GM19372 (cell line): ENCODE results near the gene PHLPP2.

Experiments
- ATAC-seq: cut with Tn5 transposase; IDR thresholded peaks from one replicate; pipeline ENCODE4 v1.9.1; 2021; ENCODE audit warnings: mild to moderate bottlenecking, low read depth, moderate library complexity; ENCODE audit not compliant: unreplicated experiment

Gene PHLPP2, protein sequence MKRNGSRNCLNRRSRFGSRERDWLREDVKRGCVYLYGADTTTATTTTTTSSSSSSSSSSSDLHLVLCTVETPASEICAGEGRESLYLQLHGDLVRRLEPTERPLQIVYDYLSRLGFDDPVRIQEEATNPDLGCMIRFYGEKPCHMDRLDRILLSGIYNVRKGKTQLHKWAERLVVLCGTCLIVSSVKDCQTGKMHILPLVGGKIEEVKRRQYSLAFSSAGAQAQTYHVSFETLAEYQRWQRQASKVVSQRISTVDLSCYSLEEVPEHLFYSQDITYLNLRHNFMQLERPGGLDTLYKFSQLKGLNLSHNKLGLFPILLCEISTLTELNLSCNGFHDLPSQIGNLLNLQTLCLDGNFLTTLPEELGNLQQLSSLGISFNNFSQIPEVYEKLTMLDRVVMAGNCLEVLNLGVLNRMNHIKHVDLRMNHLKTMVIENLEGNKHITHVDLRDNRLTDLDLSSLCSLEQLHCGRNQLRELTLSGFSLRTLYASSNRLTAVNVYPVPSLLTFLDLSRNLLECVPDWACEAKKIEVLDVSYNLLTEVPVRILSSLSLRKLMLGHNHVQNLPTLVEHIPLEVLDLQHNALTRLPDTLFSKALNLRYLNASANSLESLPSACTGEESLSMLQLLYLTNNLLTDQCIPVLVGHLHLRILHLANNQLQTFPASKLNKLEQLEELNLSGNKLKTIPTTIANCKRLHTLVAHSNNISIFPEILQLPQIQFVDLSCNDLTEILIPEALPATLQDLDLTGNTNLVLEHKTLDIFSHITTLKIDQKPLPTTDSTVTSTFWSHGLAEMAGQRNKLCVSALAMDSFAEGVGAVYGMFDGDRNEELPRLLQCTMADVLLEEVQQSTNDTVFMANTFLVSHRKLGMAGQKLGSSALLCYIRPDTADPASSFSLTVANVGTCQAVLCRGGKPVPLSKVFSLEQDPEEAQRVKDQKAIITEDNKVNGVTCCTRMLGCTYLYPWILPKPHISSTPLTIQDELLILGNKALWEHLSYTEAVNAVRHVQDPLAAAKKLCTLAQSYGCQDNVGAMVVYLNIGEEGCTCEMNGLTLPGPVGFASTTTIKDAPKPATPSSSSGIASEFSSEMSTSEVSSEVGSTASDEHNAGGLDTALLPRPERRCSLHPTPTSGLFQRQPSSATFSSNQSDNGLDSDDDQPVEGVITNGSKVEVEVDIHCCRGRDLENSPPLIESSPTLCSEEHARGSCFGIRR (N-terminal part only)

DNA sequence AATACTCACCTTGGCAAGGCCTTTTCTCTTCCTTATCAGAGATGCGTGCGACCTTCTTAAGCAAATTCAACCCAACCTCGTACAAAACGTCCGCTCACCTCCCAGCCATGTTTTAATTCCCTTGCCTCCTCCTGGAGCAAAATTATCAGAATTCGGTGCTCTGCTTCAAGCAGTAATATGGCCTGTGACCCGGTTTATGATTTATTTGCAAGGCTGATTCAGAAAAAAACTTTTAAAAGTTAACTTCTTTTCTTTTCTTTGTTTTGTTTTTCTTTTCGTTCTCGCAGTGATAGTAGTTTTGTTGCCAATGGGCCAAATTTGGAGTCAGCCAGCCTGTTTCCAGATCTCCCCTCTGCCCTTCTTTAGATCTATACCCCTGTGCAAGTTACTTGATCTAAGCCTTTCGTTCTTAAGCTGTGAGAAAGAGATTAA, at the start of gene PHLPP2:
Gene PHLPP2 (minus strand): TSS at position 382 of the 432 bp plus-strand sequence. CDS start 9,906 bp downstream, outside the sequence.
- no peak for ATAC-seq

DNA sequence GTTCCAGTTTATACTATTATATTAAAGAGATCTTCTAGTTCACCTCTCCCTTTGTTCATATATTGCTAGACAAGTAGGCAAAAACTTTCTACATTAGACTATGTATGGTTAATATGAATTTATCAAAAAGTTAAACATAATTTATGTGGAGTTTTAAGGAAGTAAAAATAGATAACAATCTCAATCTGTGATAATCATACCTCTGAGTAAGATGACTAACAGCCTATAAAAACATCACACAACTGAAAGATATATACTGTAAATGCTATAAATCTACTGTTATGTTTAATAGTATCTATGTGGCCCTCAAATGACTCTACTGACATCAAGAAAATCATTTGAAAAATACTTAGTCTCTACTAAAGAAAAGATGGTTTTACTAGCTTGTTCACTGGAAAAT, 47.1 kb upstream of the PHLPP2 start:
- ATAC-seq, result no peak

DNA sequence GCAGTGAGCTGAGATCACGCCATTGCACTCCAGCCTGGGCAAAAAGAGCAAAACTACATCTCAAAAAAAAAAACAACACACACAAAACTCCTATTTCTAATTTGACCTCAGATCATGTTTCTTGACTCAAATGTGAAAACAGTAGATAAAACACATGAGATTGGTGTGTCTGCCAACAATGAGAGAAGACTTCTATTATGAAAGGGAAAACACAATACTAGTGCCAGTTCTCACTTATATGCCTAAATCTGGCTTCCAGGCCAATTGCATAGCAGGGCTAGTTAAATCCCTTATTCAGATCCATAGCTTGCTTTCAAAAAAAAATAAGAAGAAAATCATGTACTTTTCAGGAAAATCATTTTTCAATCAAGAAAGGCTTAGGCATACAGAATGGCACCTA, 44.7 kb upstream of the PHLPP2 start:
- no peak for ATAC-seq

DNA sequence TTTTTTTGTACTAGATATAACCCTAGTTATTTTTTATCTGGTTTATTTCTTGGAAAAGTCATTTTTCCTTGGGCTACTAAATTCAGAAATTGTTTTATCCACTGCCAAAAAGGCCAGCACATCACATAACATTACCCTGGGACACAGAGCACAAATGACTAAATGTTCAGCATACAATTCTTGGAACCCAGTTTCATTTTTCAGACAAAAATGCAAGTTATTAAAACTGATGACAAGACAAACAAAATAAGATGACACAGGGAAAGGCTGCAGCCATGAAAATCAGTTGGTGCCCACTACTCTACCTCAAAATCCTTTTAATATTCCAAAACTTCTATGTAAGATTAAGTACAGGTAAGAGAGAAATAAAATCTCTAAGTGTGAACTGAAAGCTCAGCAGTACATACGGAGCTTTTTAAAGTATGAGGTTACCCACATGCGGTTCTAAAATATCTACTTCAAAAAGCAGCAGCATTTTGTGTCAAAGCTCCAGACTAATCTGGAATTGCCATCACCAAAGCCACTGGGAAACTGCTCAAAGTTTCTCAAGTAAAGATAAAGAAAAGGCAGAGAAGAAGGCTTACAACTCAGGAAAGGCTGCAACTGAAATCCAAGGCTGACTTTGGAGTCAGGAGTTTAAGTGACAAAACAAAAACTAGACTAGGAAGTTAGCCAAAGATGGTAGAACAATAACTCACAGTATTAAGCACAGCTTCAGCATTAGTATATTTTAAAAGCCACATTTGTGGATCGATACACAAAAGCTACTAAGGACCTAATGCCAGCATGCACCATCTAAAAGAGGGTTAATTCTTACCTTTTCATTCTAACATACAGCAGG, 42.8 kb upstream of the PHLPP2 start:
- no peak for ATAC-seq

DNA sequence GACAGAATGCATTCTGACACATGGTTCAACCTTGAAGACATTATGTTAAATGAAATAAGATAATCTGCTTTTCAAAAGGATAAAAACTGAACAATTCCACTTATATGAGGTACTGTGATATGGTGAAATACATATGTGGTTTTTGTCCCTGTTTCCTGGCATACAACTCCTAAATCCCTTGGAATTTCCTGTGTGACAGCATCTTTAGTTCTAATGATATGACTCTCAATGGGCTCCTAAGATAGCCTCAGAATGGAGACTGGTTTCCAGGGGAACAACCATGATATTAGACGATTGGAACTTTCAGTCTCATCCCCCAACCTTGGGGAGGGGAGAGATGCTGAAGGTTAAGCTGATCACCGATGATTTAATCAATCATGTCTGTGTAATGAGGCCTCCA, 37.7 kb upstream of the PHLPP2 start:
- ATAC-seq, result no peak

DNA sequence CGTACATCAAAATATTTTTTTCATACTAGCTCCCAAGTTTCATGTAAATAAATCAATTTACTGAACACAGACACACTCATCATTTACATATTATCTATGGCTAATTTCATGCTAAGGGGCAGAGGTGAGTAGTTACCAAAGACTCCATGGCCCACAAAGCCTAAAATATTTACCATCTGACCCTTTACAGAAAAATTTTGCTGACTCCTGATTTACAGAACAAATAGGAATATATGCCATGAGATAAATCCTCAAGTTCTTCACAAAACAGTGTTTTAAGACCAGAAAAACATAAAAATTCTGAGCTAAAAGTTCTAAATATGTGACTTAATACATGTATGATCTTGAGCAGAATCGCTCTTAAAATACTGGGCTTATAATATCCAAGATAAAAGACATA, 36.6 kb upstream of the PHLPP2 start:
- ATAC-seq, result no peak

DNA sequence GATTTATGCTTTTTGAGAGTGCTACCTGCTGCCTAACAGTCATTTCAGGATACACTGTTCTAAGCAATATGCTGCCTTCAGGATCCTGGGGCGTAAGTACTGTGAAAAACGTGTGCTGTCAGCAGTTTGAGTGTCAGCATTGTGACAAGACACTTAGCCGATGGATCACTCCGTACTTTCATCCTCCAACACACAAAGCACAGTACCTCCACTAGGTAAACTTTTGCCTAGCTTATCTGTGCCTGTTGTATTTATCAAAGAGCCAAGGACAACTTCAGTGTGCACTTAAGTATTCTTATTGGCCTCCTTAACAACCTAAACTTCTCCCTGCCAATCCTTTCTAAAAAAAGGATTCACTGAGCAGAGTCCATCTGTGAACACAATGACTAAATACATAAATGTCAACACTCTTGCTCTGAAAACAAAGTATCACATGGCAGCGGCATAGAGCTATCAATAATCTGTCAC, 33.8 kb upstream of the PHLPP2 start:
- no peak for ATAC-seq

DNA sequence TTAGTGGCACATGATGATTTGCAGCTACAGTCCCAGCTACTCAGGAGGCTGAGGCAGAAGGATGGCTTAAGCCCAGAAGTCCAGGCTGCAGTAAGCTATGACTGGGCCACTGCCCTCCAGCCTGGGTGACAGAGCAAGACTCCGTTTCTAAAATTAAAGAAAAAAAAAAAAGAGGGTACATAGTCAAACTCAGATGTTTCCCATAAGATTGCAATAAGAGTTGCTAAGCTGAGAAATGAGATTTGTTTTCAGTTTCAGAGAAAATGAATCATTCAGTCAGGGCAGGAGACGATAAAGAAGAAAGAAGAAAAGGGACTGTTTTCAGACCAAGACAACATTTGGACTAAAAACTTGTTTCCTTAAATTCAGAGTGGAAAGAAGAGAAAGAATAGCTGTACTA, 30.2 kb upstream of the PHLPP2 start:
- no peak for ATAC-seq

DNA sequence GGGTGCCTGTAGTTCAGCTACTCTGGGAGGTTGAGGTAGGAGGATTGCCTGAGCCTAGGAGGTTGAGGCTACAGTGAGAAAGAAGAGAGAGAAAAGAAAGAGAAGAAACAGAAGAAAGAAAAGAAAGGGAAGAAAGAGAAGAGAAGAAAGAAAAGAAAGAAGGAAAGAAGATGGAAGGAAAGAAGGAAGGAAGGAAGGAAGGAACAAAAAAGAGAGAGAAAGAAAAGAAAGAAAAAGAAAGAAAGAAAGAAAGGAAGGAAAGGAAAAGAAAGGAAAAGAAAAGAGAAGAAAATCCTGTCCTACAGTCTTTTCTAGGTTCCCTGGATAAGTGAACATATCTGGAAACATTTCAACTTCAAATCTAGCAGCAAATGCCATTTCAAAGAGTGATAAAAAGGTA, 29.6 kb upstream of the PHLPP2 start:
- ATAC-seq, result no peak

DNA sequence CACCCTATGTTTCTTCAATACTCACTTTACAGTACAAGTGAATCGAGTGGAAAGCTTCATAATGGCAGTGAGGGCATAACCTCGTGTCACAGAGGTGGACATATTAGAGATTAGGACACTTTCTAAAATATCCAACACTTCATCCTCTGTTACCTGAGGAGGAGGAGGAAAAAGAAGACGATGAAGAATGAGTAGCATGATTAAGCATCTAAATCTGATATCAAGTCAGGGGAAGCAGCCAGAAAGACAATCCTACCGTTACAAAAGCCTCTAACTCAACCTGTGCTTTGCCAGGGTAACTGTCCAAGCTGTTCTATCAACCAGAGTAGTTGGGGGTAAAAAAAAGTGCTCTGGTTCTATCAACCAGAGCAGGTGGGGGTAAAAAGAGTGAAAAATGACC, 23.7 kb upstream of the PHLPP2 start:
- ATAC-seq, result no peak

DNA sequence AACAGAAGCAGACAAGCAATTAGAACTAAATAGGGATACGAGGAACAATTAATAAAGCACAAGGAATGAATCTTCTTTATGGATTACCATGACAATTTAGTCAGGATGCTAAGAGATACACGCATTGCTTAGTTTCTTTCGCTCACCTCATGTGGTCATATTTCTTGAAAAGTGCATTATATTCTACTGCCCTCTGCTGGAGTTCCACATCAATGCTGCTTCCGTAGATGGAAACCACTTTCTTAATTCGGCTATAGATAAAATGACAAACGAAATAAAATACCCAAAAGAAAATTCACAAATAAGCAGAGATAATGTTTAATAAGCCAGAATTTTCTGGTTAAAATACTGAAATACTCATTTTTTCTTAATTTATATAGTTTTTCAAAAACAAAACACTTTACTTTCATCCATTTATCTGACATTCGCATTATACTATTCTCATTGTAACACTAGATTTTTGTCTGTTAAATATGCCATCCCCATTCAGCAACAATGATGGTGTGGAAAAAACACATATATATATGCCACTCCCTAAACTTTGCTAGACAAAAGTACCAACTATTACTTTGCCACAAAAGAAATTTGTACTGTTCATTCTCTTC, 22.0 kb upstream of the PHLPP2 start:
- no peak for ATAC-seq

DNA sequence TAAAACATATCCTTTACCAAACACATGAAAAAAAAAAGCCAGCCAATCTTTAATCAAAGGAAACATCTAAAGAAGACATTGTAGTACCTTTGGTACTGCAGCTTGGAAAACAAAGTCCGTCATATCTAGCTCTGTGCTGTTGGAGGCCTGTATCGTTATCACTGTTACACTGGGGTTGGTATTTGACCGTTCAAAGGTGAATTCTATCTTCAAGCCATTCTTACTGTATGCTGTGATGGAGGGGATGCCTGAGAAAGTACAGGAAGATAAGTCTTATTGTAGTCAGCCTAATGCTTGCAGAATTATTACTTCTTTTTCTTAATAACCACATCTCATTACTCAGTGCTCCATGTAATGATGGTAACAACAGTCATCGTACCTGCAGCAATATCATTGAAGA, 14.4 kb upstream of the PHLPP2 start:
- ATAC-seq, result no peak

DNA sequence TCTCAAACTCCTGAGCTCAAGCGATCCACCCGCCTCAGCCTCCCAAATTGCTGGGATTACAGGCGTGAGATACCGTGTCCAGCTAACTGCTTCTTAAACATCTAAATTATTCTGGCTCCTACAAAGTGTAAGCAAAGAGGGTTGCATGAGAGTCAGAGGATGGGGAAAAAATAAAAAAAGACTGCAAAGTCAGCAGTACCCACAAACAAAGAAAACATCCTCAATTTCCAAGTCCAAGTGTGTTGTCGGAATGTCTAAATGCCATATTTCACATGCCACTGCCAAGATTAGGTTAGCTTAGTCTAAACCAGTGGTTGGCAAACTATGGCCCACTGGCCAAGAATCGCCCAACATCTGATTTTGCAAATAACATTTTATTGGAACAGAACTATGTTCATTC, 13.0 kb upstream of the PHLPP2 start:
- no peak for ATAC-seq

DNA sequence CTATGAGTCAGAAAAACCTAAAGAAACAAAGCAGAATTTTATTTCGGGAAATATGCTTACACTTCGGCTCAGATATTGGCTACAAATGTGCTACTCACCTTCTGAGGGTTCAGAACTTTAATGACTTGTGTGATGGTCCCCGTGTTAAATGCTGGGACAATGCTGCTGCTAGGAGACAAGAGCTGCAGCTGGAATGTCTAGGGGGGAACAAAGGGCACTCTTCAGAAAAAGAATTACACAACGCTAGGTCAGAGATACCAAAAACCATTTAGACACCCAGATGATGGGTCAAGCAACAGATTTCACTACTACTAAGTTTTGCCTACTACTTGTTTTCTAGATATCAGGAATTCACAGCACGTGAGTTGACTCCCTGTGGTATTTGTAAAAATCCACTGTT, 10.0 kb upstream of the PHLPP2 start:
- ATAC-seq, result no peak

DNA sequence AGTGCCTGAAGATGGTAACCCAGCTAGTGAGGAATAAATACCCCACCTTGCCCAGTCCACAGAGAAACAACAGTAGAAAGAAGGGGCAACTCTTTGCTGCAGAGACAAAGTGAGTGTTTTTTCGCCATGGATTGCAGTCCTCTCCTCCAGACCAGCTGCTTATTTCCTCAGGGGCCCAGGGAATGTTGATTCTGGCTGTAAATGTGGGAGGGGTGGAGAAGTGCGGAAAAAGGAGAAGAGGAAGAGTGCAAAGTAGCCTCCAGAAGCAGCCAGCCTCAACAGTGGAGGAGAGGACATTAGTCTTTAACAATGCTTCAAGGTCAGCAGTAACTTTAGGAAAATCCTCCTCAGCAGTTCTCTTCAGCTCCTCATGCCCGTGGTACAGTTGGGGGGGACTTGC, 8.1 kb upstream of the PHLPP2 start:
- ATAC-seq, result no peak

DNA sequence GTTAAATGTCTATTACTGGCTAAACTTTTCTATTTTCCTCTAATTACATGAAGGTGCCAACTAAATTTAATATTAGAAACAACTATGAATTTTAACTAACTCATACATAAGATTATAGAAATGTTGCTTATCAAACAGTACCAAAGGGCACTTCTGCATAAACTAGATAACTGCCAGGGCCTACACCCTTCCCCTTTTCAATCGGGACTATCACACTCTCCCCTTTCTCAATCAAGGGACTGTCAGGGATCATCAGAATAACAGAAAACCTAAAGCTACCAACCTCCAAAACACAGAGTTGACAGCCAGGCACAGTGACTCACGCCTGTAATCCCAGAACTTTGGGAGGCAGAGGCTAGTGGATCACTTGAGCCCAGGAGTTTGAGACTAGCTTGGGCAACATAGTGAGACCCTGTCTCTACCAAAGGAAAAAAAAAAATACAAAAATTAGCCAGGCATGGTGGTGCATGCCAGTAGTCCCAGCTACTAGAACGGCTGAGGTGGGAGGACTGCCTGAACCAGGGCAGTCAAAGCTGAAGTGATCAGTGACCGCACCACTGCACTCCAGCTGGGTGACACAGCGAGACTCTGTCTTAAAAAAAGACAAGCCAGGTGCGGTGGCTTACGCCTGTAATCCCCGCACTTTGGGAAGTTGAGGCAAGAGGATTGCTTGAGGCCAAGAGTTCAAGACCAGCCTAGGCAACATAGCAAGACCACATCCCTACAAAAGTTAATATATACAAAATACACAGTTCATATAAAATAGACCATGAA, 3.2 kb upstream of the PHLPP2 start:
- no peak for ATAC-seq

DNA sequence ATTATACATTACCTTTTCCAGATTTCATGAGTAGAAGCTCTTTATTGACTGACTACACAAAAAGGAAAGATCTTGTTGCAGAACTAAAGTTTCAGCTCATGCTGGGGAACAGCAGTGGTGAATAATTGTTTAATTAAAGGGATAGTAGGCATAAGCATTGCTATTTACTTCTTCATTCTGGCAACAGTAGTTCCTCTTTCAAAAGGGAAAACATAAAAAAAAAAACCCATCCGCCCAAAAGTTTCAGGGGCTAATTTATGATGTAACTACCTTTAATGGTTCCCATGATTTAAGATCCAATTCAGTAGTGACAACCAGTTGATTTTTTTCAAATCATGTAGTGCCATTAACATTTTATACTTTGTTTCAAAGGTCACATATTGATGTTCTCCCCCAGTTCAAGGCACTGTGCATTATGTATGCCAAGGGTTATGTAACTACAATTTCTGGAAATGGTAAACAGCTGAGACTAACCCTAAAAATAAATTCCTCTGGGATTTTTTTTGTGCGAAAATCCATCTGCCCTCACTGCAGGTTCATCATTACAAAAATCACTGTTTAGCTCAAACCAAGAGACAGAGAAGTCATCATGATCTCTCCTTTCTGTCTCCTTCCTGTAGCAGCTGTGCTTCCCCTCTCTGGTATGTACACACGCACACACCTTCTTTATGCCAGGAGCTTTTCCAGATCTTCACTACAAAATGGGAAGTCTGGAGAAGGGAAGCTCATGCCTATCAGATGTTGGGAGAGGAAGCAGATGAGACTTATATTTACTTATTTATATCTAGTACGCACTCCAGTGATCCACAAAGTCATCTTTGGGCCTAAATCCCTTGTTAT, 2.2 kb upstream of the PHLPP2 start:
- no peak for ATAC-seq
